ENCODE results near the gene RTKN.

DNA sequence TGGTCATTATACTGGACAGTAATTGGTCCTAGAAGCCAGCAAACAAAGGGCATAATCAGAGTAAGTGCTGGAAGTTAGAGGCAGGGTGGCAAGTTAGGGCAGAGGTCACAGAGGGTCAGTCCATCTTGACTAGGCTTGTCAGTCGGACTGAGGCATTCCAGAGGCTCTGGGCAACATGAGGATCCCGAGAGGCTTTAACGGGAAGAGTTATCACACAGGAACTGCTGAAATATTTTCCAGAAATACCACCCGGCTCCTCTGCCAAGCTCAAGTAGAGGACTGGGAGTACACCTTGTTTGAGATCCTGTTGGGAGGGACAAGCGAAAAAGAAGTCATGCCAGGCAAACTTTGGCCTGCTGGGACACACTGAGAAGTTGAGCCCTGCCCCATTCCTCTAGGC lies 34.1 kb downstream of the RTKN start:
- TF ChIP-seq POLR2A (IDR thresholded peaks at IDR 0.05; ENCODE audit: low read length) (no peak), GATA1 (IDR thresholded peaks at IDR 0.05; ENCODE audit: low read depth, low read length) (no peak)
